ENCODE data around the gene EED. TPM values are rescaled to one million over a fixed set of nuclear protein-coding genes. Genes with fewer than 3 reads are reported as not detected.

Gene EED
- total RNA-seq, 2 experiments from 2014 or later, result 32.1 to 35.4 TPM

- Mint-ChIP-seq H3K27me3 (no peaks in the 10 kb centered on the region), H3K27ac (no peak overlapping the region), H3K9me3 (no peaks in the 10 kb centered on the region), H3K36me3 (ENCODE audit: low read depth) (peaks cover 72% of the 10 kb centered on the region), H3K4me3 (no peak overlapping the region), H3K4me1 (ENCODE audit: low read depth) (peaks cover 13% of the 10 kb centered on the region)
- no peaks in the 10 kb centered on the region for H3K4me1 ChIP-seq (ENCODE audit: insufficient read depth, low read length)
- ChIA-PET CTCF (interaction anchor here (1.4 kb wide), 1 partner anchor 12 kb away, joined by 3 read pairs; no protein-coding TSS in a partner anchor), POLR2A (no interaction called here)
- ATAC-seq (ENCODE audit: poor library complexity) (no peak), DNase-seq (no peak)
- TF ChIP-seq CTCF (IDR thresholded peaks at IDR 0.05), result no peak
- intact Hi-C loops (cut with DNase I, micrococcal nuclease), result no loop called here
- no peaks in the 10 kb centered on the region for H3K27me3 ChIP-seq (ENCODE audit: control insufficient read depth in 1 of 2, insufficient read depth in 2 of 2, low read length in 2 of 2)
- H3K27ac ChIP-seq (ENCODE audit: low read depth in 1 of 2, low read length in 2 of 2), result no peak overlapping the region
- no peak overlapping the region for H3K4me3 ChIP-seq (ENCODE audit: low read length)
- peaks cover 36% of the 10 kb centered on the region for H3K36me3 ChIP-seq (ENCODE audit: insufficient read depth, low read length)
- no peaks in the 10 kb centered on the region for H3K9me3 ChIP-seq (ENCODE audit: control insufficient read depth in 1 of 2, insufficient read depth in 1 of 2, low read length in 2 of 2)
These were observed 20.6 kb downstream of the EED start for GRCh38 chr11:86265194-86265593.

- H3K4me1 Mint-ChIP-seq (ENCODE audit: low read depth), result peaks cover 37% of the 10 kb centered on the region
- ChIA-PET POLR2A (no interaction called here), CTCF (interaction anchor here (0.7 to 1.4 kb wide), 3 partner anchors 9 to 471 kb away, joined by 3 read pairs; no protein-coding TSS in a partner anchor)
- DNase-seq, result no peak
- H3K27me3 Mint-ChIP-seq, result no peaks in the 10 kb centered on the region
- intact Hi-C loops (cut with DNase I, micrococcal nuclease), result no loop called here
- no peak overlapping the region for H3K4me3 Mint-ChIP-seq
- Histone ChIP-seq H3K36me3 (ENCODE audit: insufficient read depth, low read length) (peaks cover 35% of the 10 kb centered on the region), H3K4me1 (ENCODE audit: insufficient read depth, low read length) (no peaks in the 10 kb centered on the region), H3K27ac (ENCODE audit: low read depth in 1 of 2, low read length in 2 of 2) (no peak overlapping the region), H3K27me3 (ENCODE audit: control insufficient read depth in 1 of 2, insufficient read depth in 2 of 2, low read length in 2 of 2) (no peaks in the 10 kb centered on the region), H3K9me3 (ENCODE audit: control insufficient read depth in 1 of 2, insufficient read depth in 1 of 2, low read length in 2 of 2) (no peaks in the 10 kb centered on the region), H3K4me3 (ENCODE audit: low read length) (no peak overlapping the region)
- no peak overlapping the region for H3K27ac Mint-ChIP-seq
- ATAC-seq (ENCODE audit: poor library complexity), result no peak
- H3K9me3 Mint-ChIP-seq, result no peaks in the 10 kb centered on the region
- no peak for TF ChIP-seq CTCF (IDR thresholded peaks at IDR 0.05)
- peaks cover 81% of the 10 kb centered on the region for H3K36me3 Mint-ChIP-seq (ENCODE audit: low read depth)
These were observed 25.1 kb downstream of the EED start for GRCh38 chr11:86269645-86270044.

GRCh38 chr11:86274503-86274902 is 29.9 kb downstream of the EED start:
- no peak overlapping the region for H3K4me3 Mint-ChIP-seq
- Histone ChIP-seq H3K4me3 (ENCODE audit: low read length) (no peak overlapping the region), H3K27me3 (ENCODE audit: control insufficient read depth in 1 of 2, insufficient read depth in 2 of 2, low read length in 2 of 2) (no peaks in the 10 kb centered on the region), H3K36me3 (ENCODE audit: insufficient read depth, low read length) (peaks cover 65% of the 10 kb centered on the region), H3K27ac (ENCODE audit: low read depth in 1 of 2, low read length in 2 of 2) (no peak overlapping the region), H3K9me3 (ENCODE audit: control insufficient read depth in 1 of 2, insufficient read depth in 1 of 2, low read length in 2 of 2) (no peaks in the 10 kb centered on the region), H3K4me1 (ENCODE audit: insufficient read depth, low read length) (no peaks in the 10 kb centered on the region)
- H3K9me3 Mint-ChIP-seq, result peaks cover 3% of the 10 kb centered on the region
- TF ChIP-seq CTCF (IDR thresholded peaks at IDR 0.05), result peak; percentile 24
- ChIA-PET CTCF (no interaction called here), POLR2A (no interaction called here)
- peak overlapping the region; percentile 3 for H3K27ac Mint-ChIP-seq
- ATAC-seq (ENCODE audit: poor library complexity) (no peak), DNase-seq (peak in 1 of 14 experiments; percentile 28)
- H3K36me3 Mint-ChIP-seq (ENCODE audit: low read depth), result peaks cover 94% of the 10 kb centered on the region
- peaks cover 34% of the 10 kb centered on the region for H3K4me1 Mint-ChIP-seq (ENCODE audit: low read depth)
- H3K27me3 Mint-ChIP-seq, result no peaks in the 10 kb centered on the region
- intact Hi-C loops (cut with DNase I, micrococcal nuclease), result no loop called here
